ENCODE measurements around the gene CNOT4.

CNOT4 gene

GRCh38 chr7:135509839-135510591 is at the start of gene CNOT4:
CNOT4 (minus strand) TSS chr7:135510102; CDS start chr7:135438331, 71,771 bp downstream.
- peak; percentile 82 for DNase-seq (ENCODE audit: low read depth)

- no peak for DNase-seq (ENCODE audit: low read depth)
Observed at GRCh38 chr7:135558881-135559280, 49.0 kb upstream of the CNOT4 start.

- peak; percentile 58 for DNase-seq (ENCODE audit: low read depth)
Observed at GRCh38 chr7:135558337-135558767, 48.5 kb upstream of the CNOT4 start.

- peak; percentile 44 for DNase-seq (ENCODE audit: low read depth)
Observed at GRCh38 chr7:135557455-135558336, 47.8 kb upstream of the CNOT4 start, which contains the start of gene NUP205. NUP205 (plus strand) TSS chr7:135557917; CDS start chr7:135557945, 28 bp downstream.

- DNase-seq (ENCODE audit: low read depth) = no peak
Observed at GRCh38 chr7:135553346-135553745, 43.4 kb upstream of the CNOT4 start.

- no peak for DNase-seq (ENCODE audit: low read depth)
Observed at GRCh38 chr7:135552148-135552547, 42.2 kb upstream of the CNOT4 start.

- no peak for DNase-seq (ENCODE audit: low read depth)
Observed at GRCh38 chr7:135550196-135550595, 40.3 kb upstream of the CNOT4 start.

- no peak for DNase-seq (ENCODE audit: low read depth)
Observed at GRCh38 chr7:135541029-135541428, 31.1 kb upstream of the CNOT4 start.

- no peak for DNase-seq (ENCODE audit: low read depth)
Observed at GRCh38 chr7:135539629-135540028, 29.7 kb upstream of the CNOT4 start.

GRCh38 chr7:135538376-135538775 is 28.5 kb upstream of the CNOT4 start:
- DNase-seq (ENCODE audit: low read depth) = no peak

- no peak for DNase-seq (ENCODE audit: low read depth)
Observed at GRCh38 chr7:135537905-135538304, 28.0 kb upstream of the CNOT4 start.

GRCh38 chr7:135537453-135537852 is 27.6 kb upstream of the CNOT4 start:
- DNase-seq (ENCODE audit: low read depth) = no peak

- DNase-seq (ENCODE audit: low read depth) = no peak
Observed at GRCh38 chr7:135536150-135536549, 26.2 kb upstream of the CNOT4 start.

GRCh38 chr7:135527025-135527424 is 17.1 kb upstream of the CNOT4 start:
- DNase-seq (ENCODE audit: low read depth) = no peak

- no peak for DNase-seq (ENCODE audit: low read depth)
Observed at GRCh38 chr7:135525426-135525825, 15.5 kb upstream of the CNOT4 start.

GRCh38 chr7:135523146-135523545 is 13.2 kb upstream of the CNOT4 start:
- DNase-seq (ENCODE audit: low read depth) = no peak

GRCh38 chr7:135522509-135522908 is 12.6 kb upstream of the CNOT4 start:
- DNase-seq (ENCODE audit: low read depth) = no peak

- DNase-seq (ENCODE audit: low read depth) = no peak
Observed at GRCh38 chr7:135519871-135520270, 10.0 kb upstream of the CNOT4 start.

GRCh38 chr7:135519233-135519688 is 9.4 kb upstream of the CNOT4 start:
- DNase-seq (ENCODE audit: low read depth) = no peak

GRCh38 chr7:135518748-135519147 is 8.8 kb upstream of the CNOT4 start:
- no peak for DNase-seq (ENCODE audit: low read depth)

GRCh38 chr7:135517060-135517459 is 7.2 kb upstream of the CNOT4 start:
- no peak for DNase-seq (ENCODE audit: low read depth)

- no peak for DNase-seq (ENCODE audit: low read depth)
Observed at GRCh38 chr7:135514856-135515255, 5.0 kb upstream of the CNOT4 start.
